HG02840 (cell line): Measurements from ENCODE around the gene CYP26C1.
"Not testable (repeated sequence)": the region's sequence is repeated elsewhere in the genome, so short reads cannot be mapped to it uniquely, and the experiment has no call there.

Experiments
- ATAC-seq: cut with Tn5 transposase; IDR thresholded peaks from one replicate; pipeline ENCODE4 v1.9.1; 2021; ENCODE audit warnings: mild to moderate bottlenecking, moderate library complexity, moderate number of reproducible peaks; ENCODE audit not compliant: unreplicated experiment, low FRiP score

The CYP26C1 gene

GRCh38 chr10:93099670-93100069, 39.1 kb downstream of the CYP26C1 start:
- no peak for ATAC-seq

GRCh38 chr10:93101148-93101547, 40.5 kb downstream of the CYP26C1 start:
- ATAC-seq = not testable (repeated sequence)

GRCh38 chr10:93103953-93104352, 43.4 kb downstream of the CYP26C1 start:
- ATAC-seq = no peak

GRCh38 chr10:93106631-93107072, 46.1 kb downstream of the CYP26C1 start:
- no peak for ATAC-seq

- ATAC-seq = no peak
Observed at GRCh38 chr10:93110472-93111146, 50.0 kb downstream of the CYP26C1 start.

- ATAC-seq = no peak
Observed at GRCh38 chr10:93113042-93113441, 52.4 kb downstream of the CYP26C1 start.

GRCh38 chr10:93115661-93116383, 55.2 kb downstream of the CYP26C1 start:
- ATAC-seq = no peak
